Osteoblast (primary cell): ENCODE measurements around the gene PTPRK. TPM values are rescaled to one million over a fixed set of nuclear protein-coding genes. Genes with fewer than 3 reads are reported as not detected.
A peak's percentile ranks its signal among the peaks of the same experiment; 100 is the strongest.
"Not testable (repeated sequence)": the region's sequence is repeated elsewhere in the genome, so short reads cannot be mapped to it uniquely, and the experiment has no call there.

Source experiments
- DNase-seq: peaks from one replicate; pipeline ENCODE4 v3.0.0; 2011; ENCODE audit warnings: low spot score, mixed read lengths; ENCODE audit not compliant: insufficient read length; ENCODE audit errors: missing footprints
- H2AFZ ChIP-seq: 2 replicates; pipeline ENCODE4 v1.6.0; 2011; ENCODE audit warnings: mild to moderate bottlenecking, low read length
- H3K27ac ChIP-seq: 2 replicates; pipeline ENCODE4 v1.5.1; 2011; ENCODE audit warnings: mild to moderate bottlenecking, low read depth, low read length, moderate library complexity
- H3K27me3 ChIP-seq: 2 replicates; pipeline ENCODE4 v1.6.0; 2012; ENCODE audit warnings: mild to moderate bottlenecking, control low read depth, inconsistent platforms, low read length, moderate library complexity; ENCODE audit not compliant: insufficient read depth
- H3K36me3 ChIP-seq: 2 replicates; pipeline ENCODE4 v1.5.1; 2011; ENCODE audit warnings: mild to moderate bottlenecking, low read length, control low read depth, moderate library complexity; ENCODE audit not compliant: insufficient read depth
- H3K4me1 ChIP-seq: 2 replicates; pipeline ENCODE4 v1.5.1; 2011; ENCODE audit warnings: mild to moderate bottlenecking, low read length, control low read depth, moderate library complexity; ENCODE audit not compliant: insufficient read depth
- H3K4me2 ChIP-seq: 2 replicates; pipeline ENCODE4 v1.6.0; 2011; ENCODE audit warnings: mild to moderate bottlenecking, low read length; ENCODE audit not compliant: insufficient read depth
- H3K4me3 ChIP-seq: fragments of 200-600 bp; sonication (generic); 3 replicates; pipeline ENCODE4 v1.5.1; 2012; ENCODE audit warnings: mild to moderate bottlenecking, low read length, inconsistent platforms; ENCODE audit not compliant: insufficient read depth
- H3K79me2 ChIP-seq: 2 replicates; pipeline ENCODE4 v1.6.0; 2012; ENCODE audit warnings: mild to moderate bottlenecking, low read length, control low read depth, inconsistent platforms; ENCODE audit not compliant: insufficient read depth
- H3K9me3 ChIP-seq: 2 replicates; pipeline ENCODE4 v1.5.1; 2011; ENCODE audit warnings: low read depth, low read length, control low read depth
- H4K20me1 ChIP-seq: 2 replicates; pipeline ENCODE4 v1.6.0; 2012; ENCODE audit warnings: mild to moderate bottlenecking, low read length, control low read depth; ENCODE audit not compliant: insufficient read depth
- total RNA-seq: library from RNA; depleted of rRNA; stranded (reverse); fragments of >200 nt; gene quantifications from 2 replicates; pipeline ENCODE4 v1.2.3, GENCODE V29; 2012
- TF ChIP-seq, protein P1 (sequence below): IDR thresholded peaks from 2 replicates; pipeline ENCODE4 v1.5.1; 2011; ENCODE audit warnings: mild to moderate bottlenecking, low read depth, low read length, moderate library complexity; ENCODE audit errors: extremely low read depth

The PTPRK gene
- total RNA-seq, 1 donor: 165 TPM

DNA sequence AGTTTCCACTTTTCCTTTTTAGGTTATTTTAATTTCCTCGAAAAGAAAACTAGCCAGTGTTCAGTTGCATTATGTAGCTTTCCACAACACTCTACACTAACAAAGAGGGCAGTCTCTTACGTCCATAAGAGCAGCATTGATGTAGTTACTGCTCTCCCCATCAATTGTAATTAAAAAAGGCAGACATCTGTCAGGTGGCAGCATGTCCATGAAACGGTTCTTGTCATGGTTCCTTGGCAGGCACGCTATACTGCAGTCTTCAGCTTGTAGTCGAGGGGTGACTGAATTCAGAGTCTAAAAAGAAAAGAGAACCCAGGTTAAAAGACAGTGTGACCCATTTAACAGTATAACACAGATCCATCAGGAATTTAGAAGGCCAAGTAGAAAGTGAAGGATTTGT lies 539.4 kb downstream of the PTPRK start:
- H3K9me3 ChIP-seq: no peaks in the 10 kb centered on the region
- H3K4me2 ChIP-seq: no peak overlapping the region
- no peaks in the 10 kb centered on the region for H3K79me2 ChIP-seq
- H3K4me3 ChIP-seq: no peak overlapping the region
- H2AFZ ChIP-seq: no peak overlapping the region
- H3K27ac ChIP-seq: no peak overlapping the region
- no peaks in the 10 kb centered on the region for H3K4me1 ChIP-seq
- no peaks in the 10 kb centered on the region for H4K20me1 ChIP-seq
- no peaks in the 10 kb centered on the region for H3K27me3 ChIP-seq
- TF ChIP-seq, protein P1, sequence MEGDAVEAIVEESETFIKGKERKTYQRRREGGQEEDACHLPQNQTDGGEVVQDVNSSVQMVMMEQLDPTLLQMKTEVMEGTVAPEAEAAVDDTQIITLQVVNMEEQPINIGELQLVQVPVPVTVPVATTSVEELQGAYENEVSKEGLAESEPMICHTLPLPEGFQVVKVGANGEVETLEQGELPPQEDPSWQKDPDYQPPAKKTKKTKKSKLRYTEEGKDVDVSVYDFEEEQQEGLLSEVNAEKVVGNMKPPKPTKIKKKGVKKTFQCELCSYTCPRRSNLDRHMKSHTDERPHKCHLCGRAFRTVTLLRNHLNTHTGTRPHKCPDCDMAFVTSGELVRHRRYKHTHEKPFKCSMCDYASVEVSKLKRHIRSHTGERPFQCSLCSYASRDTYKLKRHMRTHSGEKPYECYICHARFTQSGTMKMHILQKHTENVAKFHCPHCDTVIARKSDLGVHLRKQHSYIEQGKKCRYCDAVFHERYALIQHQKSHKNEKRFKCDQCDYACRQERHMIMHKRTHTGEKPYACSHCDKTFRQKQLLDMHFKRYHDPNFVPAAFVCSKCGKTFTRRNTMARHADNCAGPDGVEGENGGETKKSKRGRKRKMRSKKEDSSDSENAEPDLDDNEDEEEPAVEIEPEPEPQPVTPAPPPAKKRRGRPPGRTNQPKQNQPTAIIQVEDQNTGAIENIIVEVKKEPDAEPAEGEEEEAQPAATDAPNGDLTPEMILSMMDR: no peak
- peaks cover 35% of the 10 kb centered on the region for H3K36me3 ChIP-seq
- no peak for DNase-seq

DNA sequence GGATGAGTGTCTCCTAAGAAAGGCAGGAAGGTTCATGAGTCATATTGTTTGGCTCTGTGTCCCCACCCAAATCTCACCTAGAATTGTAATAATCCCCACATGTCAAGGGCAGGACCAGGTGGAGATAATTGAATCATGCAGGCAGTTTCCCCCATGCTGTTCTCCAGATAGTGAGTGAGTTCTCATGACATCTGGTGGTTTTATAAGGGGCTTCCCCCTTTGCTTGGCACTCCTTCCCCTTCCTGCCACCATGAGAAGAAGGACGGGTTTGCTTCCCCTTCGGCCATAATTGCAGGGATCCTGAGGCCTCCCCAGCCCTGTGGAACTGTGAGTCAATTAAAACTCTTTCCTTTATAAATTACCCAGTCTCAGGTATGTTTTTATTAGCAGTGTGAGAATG lies 542.2 kb downstream of the PTPRK start:
- H3K79me2 ChIP-seq, H2AFZ ChIP-seq, DNase-seq, H3K4me2 ChIP-seq, H3K27ac ChIP-seq, H3K9me3 ChIP-seq, H4K20me1 ChIP-seq, H3K4me3 ChIP-seq, H3K27me3 ChIP-seq, H3K4me1 ChIP-seq: not testable (repeated sequence)
- H3K36me3 ChIP-seq: peaks cover 28% of the 10 kb centered on the region

- Histone ChIP-seq H3K27me3 (no peaks in the 10 kb centered on the region), H3K27ac (no peak overlapping the region)
Measured at GRCh38 chr6:127976796-127977195, 543.6 kb downstream of the PTPRK start.

DNA sequence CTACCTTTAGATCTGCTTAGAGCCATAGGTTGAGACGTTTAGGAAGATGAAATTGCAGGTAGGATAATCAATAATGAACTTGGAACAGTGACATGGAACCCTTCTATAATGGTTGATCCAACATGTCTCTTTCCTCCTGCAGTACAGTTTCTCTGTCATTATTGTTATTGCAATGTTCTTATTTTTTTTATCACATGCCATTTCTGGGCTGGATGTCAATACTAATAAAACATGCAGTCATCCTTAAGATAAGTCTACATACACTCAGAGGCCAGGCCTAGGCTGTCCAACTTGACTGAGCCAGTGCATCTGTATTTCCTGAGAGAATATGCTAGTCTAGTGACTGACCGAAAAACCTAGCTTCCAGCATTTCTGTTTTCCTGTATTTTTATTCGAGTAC lies 544.3 kb downstream of the PTPRK start:
- TF ChIP-seq, protein P1: no peak
- DNase-seq: peak; percentile 60
- H2AFZ ChIP-seq: no peak overlapping the region
- H3K4me2 ChIP-seq: no peak overlapping the region
- no peaks in the 10 kb centered on the region for H4K20me1 ChIP-seq
- H3K27ac ChIP-seq: no peak overlapping the region
- no peak overlapping the region for H3K4me3 ChIP-seq
- no peaks in the 10 kb centered on the region for H3K27me3 ChIP-seq
- peaks cover 16% of the 10 kb centered on the region for H3K4me1 ChIP-seq
- no peaks in the 10 kb centered on the region for H3K9me3 ChIP-seq
- peaks cover 22% of the 10 kb centered on the region for H3K36me3 ChIP-seq
- no peaks in the 10 kb centered on the region for H3K79me2 ChIP-seq

More at GRCh38 chr6:127976796-127977195, 543.6 kb downstream of the PTPRK start:
- no peaks in the 10 kb centered on the region for H3K9me3 ChIP-seq
- H3K36me3 ChIP-seq: peaks cover 24% of the 10 kb centered on the region
- no peak overlapping the region for H3K4me2 ChIP-seq
- TF ChIP-seq, protein P1: no peak
- no peak for DNase-seq
- no peak overlapping the region for H2AFZ ChIP-seq
- peaks cover 10% of the 10 kb centered on the region for H3K4me1 ChIP-seq
- no peak overlapping the region for H3K4me3 ChIP-seq
- H4K20me1 ChIP-seq: no peaks in the 10 kb centered on the region
- no peaks in the 10 kb centered on the region for H3K79me2 ChIP-seq
